Measurements from ENCODE around the gene HSPA5. TPM values are rescaled to one million over a fixed set of nuclear protein-coding genes. Genes with fewer than 3 reads are reported as not detected.
"Not testable (repeated sequence)": the region's sequence is repeated elsewhere in the genome, so short reads cannot be mapped to it uniquely, and the experiment has no call there.

The HSPA5 gene
- total and polyA plus RNA-seq, 11 donors = 89.2 to 1,101 (median 242) TPM

GRCh38 chr9:125200216-125201047 lies 40.7 kb downstream of the HSPA5 start, which contains the start of gene RABEPK:
RABEPK (plus strand) TSS chr9:125200542; CDS start chr9:125203014, 2,472 bp downstream.
- ATAC-seq = peak; percentile 99 to 100 (median 100)
- H3K4me3 ChIP-seq = peak within 1 kb of the TSS; percentile 52 to 97 (median 77)
- H3K27ac ChIP-seq = peak within 1 kb of the TSS; percentile 7 to 96 (median 88)
- peak; percentile 93 to 95 (median 95) for DNase-seq
- no peaks in the 10 kb centered on the region for H3K9me3 ChIP-seq
- no peaks in the 10 kb centered on the region for H3K27me3 ChIP-seq
- intact Hi-C loops (cut with DNase I) = loop anchor here in 5 of 10 donors (1.0 to 5.0 kb wide), 3 partner anchors 37 to 328 kb away; partner anchors contain the start of gene HSPA5 (in 1 of the 5)
- peaks cover 0 to 15% (median 3%) of the 10 kb centered on the region in 12 donors for H3K4me1 ChIP-seq
- peaks cover 0 to 29% (median 25%) of the 10 kb centered on the region in 9 donors for H3K36me3 ChIP-seq
- WGBS, 4 donors = 1% methylated on average over 26 to 51 of the region's 51 CpGs
- TF ChIP-seq CTCF (IDR thresholded peaks at IDR 0.05) (no peak), POLR2A (IDR thresholded peaks at IDR 0.05) (peak; percentile 34 to 92)

- intact Hi-C loops (cut with DNase I) = loop anchor here in 1 of 10 donors (10.0 kb wide), 1 partner anchor 331 kb away; the partner anchor contains the start of genes ARPC5L and RPL35
- H3K9me3 ChIP-seq, H3K27ac ChIP-seq, DNase-seq, H3K36me3 ChIP-seq, H3K4me3 ChIP-seq, ATAC-seq, H3K27me3 ChIP-seq: not testable (repeated sequence)
- 76 to 83% (median 80%) methylated on average over 1 of the region's 1 CpG; no CpG with 5 or more reads in 1 of the 4 donors for WGBS, 4 donors
- H3K4me1 ChIP-seq = peaks cover 0 to 13% (median 6%) of the 10 kb centered on the region in 12 donors
Observed at GRCh38 chr9:125195591-125195990, 45.6 kb downstream of the HSPA5 start.

GRCh38 chr9:125194466-125194865 lies 46.7 kb downstream of the HSPA5 start:
- intact Hi-C loops (cut with DNase I) = loop anchor here in 1 of 10 donors (10.0 kb wide), 1 partner anchor 330 kb away; the partner anchor contains the start of genes ARPC5L and RPL35
- not testable (repeated sequence) for ATAC-seq, H3K36me3 ChIP-seq, H3K9me3 ChIP-seq, DNase-seq, H3K27me3 ChIP-seq, H3K4me3 ChIP-seq
- Histone ChIP-seq H3K27ac (peak overlapping the region in 1 of 12 donors; percentile 13), H3K4me1 (peaks cover 0 to 14% (median 10%) of the 10 kb centered on the region in 12 donors)
- WGBS, 4 donors = 92 to 95% (median 94%) methylated on average over 5 of the region's 5 CpGs

GRCh38 chr9:125190361-125190801 lies 50.8 kb downstream of the HSPA5 start:
- Histone ChIP-seq H3K27me3 (no peaks in the 10 kb centered on the region), H3K36me3 (no peaks in the 10 kb centered on the region), H3K9me3 (no peaks in the 10 kb centered on the region), H3K27ac (peak overlapping the region; percentile 71 to 97 (median 93)), H3K4me3 (peak overlapping the region; percentile 37 to 100 (median 99)), H3K4me1 (peaks cover 0 to 46% (median 34%) of the 10 kb centered on the region in 12 donors)
- no peak for ATAC-seq
- WGBS, 4 donors = 52 to 63% (median 59%) methylated on average over 14 of the region's 14 CpGs
- intact Hi-C loops (cut with DNase I) = loop anchor here in 1 of 10 donors (10.0 kb wide), 1 partner anchor 326 kb away; the partner anchor contains the start of genes ARPC5L and RPL35
- DNase-seq = no peak
- no peak for TF ChIP-seq POLR2A (IDR thresholded peaks at IDR 0.05)
- no peak for TF ChIP-seq CTCF (IDR thresholded peaks at IDR 0.05)
